ENCODE measurements around the gene EPB41L4A. TPM values are rescaled to one million over a fixed set of nuclear protein-coding genes. Genes with fewer than 3 reads are reported as not detected.

Gene EPB41L4A
- polyA plus RNA-seq, 3 donors from 2014 or later = 2.4 to 11.7 (median 6.0) TPM

GRCh38 chr5:112119508-112119907 lies 299.6 kb downstream of the EPB41L4A start:
- DNase-seq = no peak
- Mint-ChIP-seq H3K36me3 (no peaks in the 10 kb centered on the region), H3K4me1 (no peaks in the 10 kb centered on the region)

GRCh38 chr5:112117551-112117950 lies 301.5 kb downstream of the EPB41L4A start:
- H3K27ac Mint-ChIP-seq = no peak overlapping the region
- no peaks in the 10 kb centered on the region for H3K4me1 Mint-ChIP-seq
- no peaks in the 10 kb centered on the region for H3K36me3 Mint-ChIP-seq
- DNase-seq = no peak
- H3K9me3 Mint-ChIP-seq = peaks cover 0 to 4% (median 0%) of the 10 kb centered on the region in 6 donors
- H3K27me3 Mint-ChIP-seq (ENCODE audit: low read depth in 3 of 3) = peaks cover 4 to 7% (median 5%) of the 10 kb centered on the region in 3 donors
- no peak overlapping the region for H3K4me3 Mint-ChIP-seq

More at GRCh38 chr5:112119508-112119907, 299.6 kb downstream of the EPB41L4A start:
- Mint-ChIP-seq H3K9me3 (peaks cover 0 to 4% (median 0%) of the 10 kb centered on the region in 6 donors), H3K27ac (no peak overlapping the region), H3K27me3 (ENCODE audit: low read depth in 3 of 3) (peaks cover 4 to 7% (median 6%) of the 10 kb centered on the region in 3 donors), H3K4me3 (no peak overlapping the region)

- DNase-seq = no peak
- no peaks in the 10 kb centered on the region for H3K4me1 Mint-ChIP-seq
- H3K27ac Mint-ChIP-seq = no peak overlapping the region
- no peaks in the 10 kb centered on the region for H3K36me3 Mint-ChIP-seq
- H3K4me3 Mint-ChIP-seq = no peak overlapping the region
- H3K27me3 Mint-ChIP-seq (ENCODE audit: low read depth in 3 of 3) = peaks cover 4% of the 10 kb centered on the region in 3 donors
- H3K9me3 Mint-ChIP-seq = peaks cover 0 to 2% (median 0%) of the 10 kb centered on the region in 6 donors
Observed at GRCh38 chr5:112116371-112116770, 302.7 kb downstream of the EPB41L4A start.

GRCh38 chr5:112113565-112113964 lies 305.5 kb downstream of the EPB41L4A start:
- Mint-ChIP-seq H3K4me3 (no peak overlapping the region), H3K27ac (no peak overlapping the region), H3K9me3 (peaks cover 0 to 3% (median 0%) of the 10 kb centered on the region in 6 donors), H3K36me3 (no peaks in the 10 kb centered on the region), H3K27me3 (ENCODE audit: low read depth in 3 of 3) (peaks cover 2 to 4% (median 3%) of the 10 kb centered on the region in 3 donors), H3K4me1 (no peaks in the 10 kb centered on the region)
- DNase-seq = no peak
